T47D (cell line): ENCODE results near the gene CYP20A1.
"Not testable (repeated sequence)": the region's sequence is repeated elsewhere in the genome, so short reads cannot be mapped to it uniquely, and the experiment has no call there.

Experiments
- DNase-seq, 2 experiments: peaks; one replicate each; pipeline versions ENCODE4 v3.0.0 to v3.0.0-alpha.2; 2011 to 2012; ENCODE audit warnings: low read depth in 1 of 2, low spot score in 1 of 2
- JUND ChIP-seq: IDR thresholded peaks from 2 replicates; pipeline ENCODE4 v1.6.1; 2012; ENCODE audit warnings: low read depth
- in situ Hi-C: cut with HindIII; loops from 2 replicates; pipeline ENCODE4 v1.10.0; 2016; ENCODE audit warnings: low sequenced_read_pairs, low pct_unique_long_range_greater_than_20kb

Gene CYP20A1

GRCh38 chr2:203310688-203311436 is 72.0 kb downstream of the CYP20A1 start:
- no peak for TF ChIP-seq JUND
- no peak for DNase-seq
- in situ Hi-C loops: no loop called here

GRCh38 chr2:203326356-203326755 is 87.5 kb downstream of the CYP20A1 start:
- TF ChIP-seq JUND: no peak
- no peak for DNase-seq
- in situ Hi-C loops: no loop called here

- no peak for DNase-seq
- in situ Hi-C loops: no loop called here
- TF ChIP-seq JUND: no peak
Measured at GRCh38 chr2:203327582-203327900, 88.7 kb downstream of the CYP20A1 start.

GRCh38 chr2:203327901-203328759 is 89.3 kb downstream of the CYP20A1 start, which contains the start of gene ABI2:
Gene ABI2, plus strand, starts transcription at chr2:203328394. Its CDS starts 121 bp downstream, at chr2:203328515.
- no peak for TF ChIP-seq JUND
- in situ Hi-C loops: no loop called here

GRCh38 chr2:203328760-203329540 is 90.1 kb downstream of the CYP20A1 start:
- peak; percentile 24 to 30 for DNase-seq
- no peak for TF ChIP-seq JUND
- in situ Hi-C loops: no loop called here

More at GRCh38 chr2:203327901-203328759, 89.3 kb downstream of the CYP20A1 start, which contains the start of gene ABI2:
- peak; percentile 81 to 86 for DNase-seq

GRCh38 chr2:203330434-203330833 is 91.6 kb downstream of the CYP20A1 start:
- TF ChIP-seq JUND: no peak
- in situ Hi-C loops: no loop called here
- peak in 1 of 2 experiments; percentile 2 for DNase-seq

- TF ChIP-seq JUND: no peak
- DNase-seq: no peak
- in situ Hi-C loops: no loop called here
Measured at GRCh38 chr2:203338322-203338721, 99.5 kb downstream of the CYP20A1 start.

- peak; percentile 42 to 89 for DNase-seq
Measured at GRCh38 chr2:203340791-203341487, 102.1 kb downstream of the CYP20A1 start.

GRCh38 chr2:203341741-203342310 is 103.0 kb downstream of the CYP20A1 start:
- no peak for TF ChIP-seq JUND
- in situ Hi-C loops: no loop called here
- DNase-seq: no peak

More at GRCh38 chr2:203340791-203341487, 102.1 kb downstream of the CYP20A1 start:
- in situ Hi-C loops: no loop called here
- TF ChIP-seq JUND: no peak

GRCh38 chr2:203342374-203342773 is 103.6 kb downstream of the CYP20A1 start:
- in situ Hi-C loops, DNase-seq: not testable (repeated sequence)

- no peak for DNase-seq
- in situ Hi-C loops: no loop called here
- no peak for TF ChIP-seq JUND
Measured at GRCh38 chr2:203344667-203345066, 105.8 kb downstream of the CYP20A1 start.

- DNase-seq: no peak
- no peak for TF ChIP-seq JUND
- in situ Hi-C loops: no loop called here
Measured at GRCh38 chr2:203346612-203347011, 107.8 kb downstream of the CYP20A1 start.
